AG09309 (cell line): ENCODE data around the gene CPB1.

Experiments used
- DNase-seq: peaks from one replicate; pipeline ENCODE4 v3.0.0-alpha.2; 2010; ENCODE audit warnings: low read depth
- H3K4me3 ChIP-seq: 2 replicates; pipeline ENCODE4 v1.5.1; 2011; ENCODE audit warnings: mild to moderate bottlenecking, low read depth, low read length, moderate library complexity; ENCODE audit not compliant: control insufficient read depth
- TF ChIP-seq, protein P1 (sequence below): IDR thresholded peaks from 2 replicates; pipeline ENCODE4 v1.5.1; 2011; ENCODE audit warnings: mild to moderate bottlenecking, low read depth, low read length, inconsistent platforms; ENCODE audit not compliant: insufficient read depth, control insufficient read depth; ENCODE audit errors: missing control alignments

Gene CPB1

DNA sequence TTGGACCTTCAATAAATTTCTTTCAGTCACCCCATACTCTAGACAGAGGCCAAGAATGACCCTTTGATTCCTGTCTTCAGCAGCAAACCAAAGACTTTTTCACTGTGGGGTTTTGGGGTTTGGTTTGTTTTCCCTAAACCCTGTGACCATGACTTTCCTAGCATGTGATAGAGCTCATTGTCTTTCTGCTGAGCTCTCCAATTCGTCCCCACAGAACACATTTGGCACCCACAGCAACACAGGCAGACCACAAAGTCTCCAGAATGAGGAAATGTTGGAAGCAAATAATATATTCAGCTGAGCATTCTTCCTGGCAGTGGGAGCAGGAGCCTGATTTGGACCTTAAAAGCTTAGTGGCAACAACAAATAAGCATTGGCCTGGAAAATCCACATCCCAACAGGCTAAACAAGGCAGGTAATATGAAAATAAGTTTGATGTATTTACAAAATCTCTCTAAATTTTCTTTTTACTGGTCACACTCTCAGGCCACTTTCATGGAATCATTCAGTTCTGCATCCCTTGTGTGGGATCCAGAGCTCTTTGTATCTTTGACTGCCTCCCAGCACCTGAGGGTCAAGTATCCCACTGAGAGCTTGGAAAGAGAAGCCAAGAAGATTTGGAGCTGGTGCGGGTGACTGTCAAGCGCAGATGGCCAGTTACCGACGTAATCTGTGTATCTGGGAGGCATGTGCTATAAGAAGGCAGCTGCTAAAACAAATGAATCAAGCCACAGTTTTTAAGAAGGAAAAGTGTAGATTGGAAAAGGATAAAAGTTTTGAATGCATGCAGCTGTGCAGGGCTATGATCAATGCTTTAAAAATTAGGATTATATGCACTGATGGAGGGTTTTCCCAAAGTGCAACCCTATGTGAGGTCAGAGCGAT is 36.5 kb upstream of the CPB1 start:
- TF ChIP-seq, protein P1, sequence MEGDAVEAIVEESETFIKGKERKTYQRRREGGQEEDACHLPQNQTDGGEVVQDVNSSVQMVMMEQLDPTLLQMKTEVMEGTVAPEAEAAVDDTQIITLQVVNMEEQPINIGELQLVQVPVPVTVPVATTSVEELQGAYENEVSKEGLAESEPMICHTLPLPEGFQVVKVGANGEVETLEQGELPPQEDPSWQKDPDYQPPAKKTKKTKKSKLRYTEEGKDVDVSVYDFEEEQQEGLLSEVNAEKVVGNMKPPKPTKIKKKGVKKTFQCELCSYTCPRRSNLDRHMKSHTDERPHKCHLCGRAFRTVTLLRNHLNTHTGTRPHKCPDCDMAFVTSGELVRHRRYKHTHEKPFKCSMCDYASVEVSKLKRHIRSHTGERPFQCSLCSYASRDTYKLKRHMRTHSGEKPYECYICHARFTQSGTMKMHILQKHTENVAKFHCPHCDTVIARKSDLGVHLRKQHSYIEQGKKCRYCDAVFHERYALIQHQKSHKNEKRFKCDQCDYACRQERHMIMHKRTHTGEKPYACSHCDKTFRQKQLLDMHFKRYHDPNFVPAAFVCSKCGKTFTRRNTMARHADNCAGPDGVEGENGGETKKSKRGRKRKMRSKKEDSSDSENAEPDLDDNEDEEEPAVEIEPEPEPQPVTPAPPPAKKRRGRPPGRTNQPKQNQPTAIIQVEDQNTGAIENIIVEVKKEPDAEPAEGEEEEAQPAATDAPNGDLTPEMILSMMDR = no peak
- no peak overlapping the region for H3K4me3 ChIP-seq
- DNase-seq = no peak

DNA sequence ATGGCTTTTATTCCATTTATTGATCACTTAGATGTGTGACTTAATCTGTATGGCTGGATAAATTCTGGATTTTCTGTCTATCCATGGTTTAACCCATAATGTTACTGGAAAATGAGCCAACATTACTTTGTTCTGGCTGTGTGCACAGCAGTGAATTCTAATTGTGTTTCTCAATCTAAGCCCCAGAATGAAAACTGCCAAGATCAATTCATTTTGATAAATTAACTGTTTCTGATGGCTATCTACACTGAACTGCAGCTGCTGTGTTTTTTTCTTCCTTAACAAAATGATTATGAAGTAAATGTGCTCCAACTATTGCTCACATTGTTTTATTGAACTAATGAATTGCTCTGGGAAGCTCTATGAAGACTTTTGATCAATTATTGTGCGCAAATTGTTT is 35.7 kb upstream of the CPB1 start:
- H3K4me3 ChIP-seq = no peak overlapping the region
- DNase-seq = no peak
- TF ChIP-seq, protein P1 = no peak

DNA sequence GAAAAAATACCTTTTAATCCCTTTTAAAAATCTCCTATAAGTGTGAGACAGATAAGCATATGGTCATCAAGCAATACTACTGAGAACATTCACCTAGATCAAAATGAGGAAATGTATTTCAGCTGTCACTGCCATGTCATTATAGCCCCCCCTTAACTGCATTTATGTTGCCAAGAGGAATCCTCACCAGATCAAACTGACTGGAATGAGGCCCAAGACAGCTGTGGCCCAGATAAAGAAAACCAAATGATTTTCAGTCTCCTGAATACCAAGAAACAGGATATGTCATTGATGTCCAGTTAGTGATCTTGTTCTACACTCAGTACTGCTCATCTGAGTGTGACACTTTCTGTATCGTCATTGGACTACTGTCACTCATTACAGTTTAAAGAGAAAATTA is 35.1 kb upstream of the CPB1 start:
- no peak for DNase-seq
- TF ChIP-seq, protein P1 = no peak

DNA sequence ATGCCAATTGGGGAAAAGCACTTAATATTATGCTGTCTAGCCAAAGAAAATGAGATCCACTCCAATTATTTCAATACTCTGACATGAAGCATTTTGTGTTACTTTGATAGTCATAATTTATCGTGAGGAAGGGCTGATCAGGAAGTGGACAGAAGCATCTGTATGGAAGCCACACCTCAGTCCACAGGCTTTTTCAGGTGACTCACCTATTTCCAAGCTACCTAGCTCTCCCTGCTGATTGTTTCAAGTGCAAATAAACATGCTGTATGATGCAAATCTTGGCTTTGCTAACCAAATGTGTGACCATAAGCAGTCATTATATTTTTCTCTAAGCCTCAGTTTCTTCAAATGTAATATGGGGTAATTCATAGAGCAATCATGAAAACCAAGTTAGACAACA is 30.8 kb upstream of the CPB1 start:
- DNase-seq = no peak
- TF ChIP-seq, protein P1 = no peak
- H3K4me3 ChIP-seq = no peak overlapping the region

More for the DNA sequence above, 35.1 kb upstream of the CPB1 start:
- no peak overlapping the region for H3K4me3 ChIP-seq

DNA sequence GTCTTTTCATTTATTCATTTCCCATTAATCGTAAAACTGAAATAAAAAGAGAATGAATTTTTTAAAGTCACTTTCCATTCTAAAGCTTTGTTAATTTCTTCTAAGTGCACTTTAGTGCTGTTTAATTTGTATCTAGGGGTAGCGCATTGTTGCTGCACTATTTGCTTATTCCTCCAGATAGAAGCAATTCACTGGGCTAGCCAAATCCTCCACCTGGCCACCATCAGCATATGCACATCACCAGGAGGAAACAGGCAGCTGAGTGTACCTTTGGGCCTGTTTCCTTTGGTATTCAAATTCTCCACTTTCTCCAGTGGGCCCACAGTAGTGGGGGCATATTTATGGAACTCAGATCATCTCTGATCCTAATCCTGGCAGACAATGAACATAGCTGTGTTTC is 29.8 kb upstream of the CPB1 start:
- TF ChIP-seq, protein P1 = no peak
- no peak overlapping the region for H3K4me3 ChIP-seq
- DNase-seq = no peak

DNA sequence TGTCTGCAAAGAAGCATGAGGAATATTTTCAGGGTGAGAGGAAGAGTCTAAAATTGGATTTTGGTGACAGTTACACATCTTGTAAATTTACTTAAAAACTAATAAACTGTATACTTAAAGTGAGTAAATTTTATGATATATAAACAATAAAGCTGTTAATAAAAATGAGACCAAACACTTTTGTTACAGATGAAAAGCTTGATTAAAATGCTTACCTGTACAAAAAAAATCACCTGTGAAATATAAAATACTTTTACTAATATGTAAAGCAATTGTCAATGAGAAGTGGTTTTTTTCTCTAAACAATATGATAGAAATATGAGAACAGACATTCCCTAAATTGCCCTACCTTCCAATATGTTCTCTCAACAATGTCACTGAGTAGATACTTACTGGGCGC is 27.2 kb upstream of the CPB1 start:
- TF ChIP-seq, protein P1 = no peak
- DNase-seq = no peak
- no peak overlapping the region for H3K4me3 ChIP-seq
